ENCODE results near the gene INPP5D. TPM values are rescaled to one million over a fixed set of nuclear protein-coding genes. Genes with fewer than 3 reads are reported as not detected.
A peak's percentile ranks its signal among the peaks of the same experiment; 100 is the strongest.
"Not testable (repeated sequence)": the region's sequence is repeated elsewhere in the genome, so short reads cannot be mapped to it uniquely, and the experiment has no call there.

INPP5D gene
- total RNA-seq, 1 donor from 2014 or later, result 5.0 TPM

GRCh38 chr2:233112776-233113452, 52.8 kb downstream of the INPP5D start:
- DNase-seq (ENCODE audit: low spot score) (no peak), ATAC-seq (no peak)

DNA sequence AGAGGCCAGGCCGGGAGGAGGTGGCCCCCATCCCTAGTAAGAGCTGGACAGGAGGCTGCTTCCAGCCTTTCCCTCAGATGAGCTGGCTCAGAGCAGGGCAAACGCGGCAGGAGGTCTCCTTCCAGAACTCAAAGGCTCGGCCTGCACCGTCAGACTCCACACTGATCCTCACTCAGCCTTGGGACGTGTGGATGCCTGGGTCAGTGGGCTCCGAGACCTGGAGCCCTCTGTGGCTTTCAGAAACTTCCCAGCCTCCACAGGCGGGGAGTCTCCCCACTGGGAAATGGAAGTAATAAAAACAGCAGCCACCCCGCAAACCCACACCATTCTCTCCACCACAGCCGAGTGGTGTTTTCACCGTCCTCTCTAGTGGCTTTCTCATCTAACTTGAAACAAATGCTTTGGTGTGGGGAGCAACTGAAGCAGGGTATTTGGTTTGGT, 54.3 kb downstream of the INPP5D start:
- ATAC-seq (no peak), DNase-seq (ENCODE audit: low spot score) (no peak)

- DNase-seq (ENCODE audit: low spot score) (no peak), ATAC-seq (no peak)
These were observed 55.0 kb downstream of the INPP5D start for GRCh38 chr2:233115121-233115520.

DNA sequence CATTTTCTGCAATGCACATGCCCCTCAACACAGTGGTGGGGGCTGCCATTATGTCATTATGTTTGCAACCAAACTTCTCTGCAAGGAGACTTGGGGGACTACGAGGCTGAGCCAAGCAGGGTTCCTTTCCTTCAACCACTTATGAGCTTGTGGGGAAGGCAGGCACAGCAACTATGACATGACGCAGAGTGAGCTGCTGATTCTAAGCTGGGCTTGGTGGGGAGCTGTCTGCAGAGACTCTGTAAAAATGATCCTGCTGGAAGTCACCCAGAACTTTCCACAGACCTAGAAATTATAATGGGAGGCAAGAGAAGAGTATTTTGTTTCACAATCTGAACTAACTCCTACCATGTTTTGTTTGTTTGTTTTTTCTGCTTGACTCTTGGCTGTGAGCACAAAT, 55.6 kb downstream of the INPP5D start:
- DNase-seq (ENCODE audit: low spot score) (no peak), ATAC-seq (no peak)

- DNase-seq (ENCODE audit: low spot score), result no peak
- peak; percentile 20 for ATAC-seq
These were observed 56.8 kb downstream of the INPP5D start for GRCh38 chr2:233116946-233117345.

DNA sequence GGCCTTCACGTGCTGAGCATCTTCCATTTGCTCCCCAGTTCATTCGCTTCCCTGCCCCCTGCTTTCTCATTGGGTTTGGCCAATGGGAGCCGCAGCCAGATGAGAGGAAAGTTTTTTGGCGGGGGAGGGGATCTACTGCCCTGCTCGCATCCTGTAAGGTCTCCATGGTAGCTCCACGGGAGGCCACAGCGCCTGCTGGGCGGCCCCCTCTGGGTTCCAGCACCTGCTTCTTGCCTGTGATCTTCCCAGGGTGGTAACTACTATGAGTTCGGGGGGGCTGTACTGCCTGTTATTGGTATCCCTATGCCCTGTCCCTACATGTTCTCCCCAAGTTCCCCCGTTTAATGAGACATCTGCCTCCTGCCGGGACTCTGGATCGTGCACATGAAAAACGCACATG, 57.2 kb downstream of the INPP5D start:
- no peak for DNase-seq (ENCODE audit: low spot score)
- ATAC-seq, result no peak

DNA sequence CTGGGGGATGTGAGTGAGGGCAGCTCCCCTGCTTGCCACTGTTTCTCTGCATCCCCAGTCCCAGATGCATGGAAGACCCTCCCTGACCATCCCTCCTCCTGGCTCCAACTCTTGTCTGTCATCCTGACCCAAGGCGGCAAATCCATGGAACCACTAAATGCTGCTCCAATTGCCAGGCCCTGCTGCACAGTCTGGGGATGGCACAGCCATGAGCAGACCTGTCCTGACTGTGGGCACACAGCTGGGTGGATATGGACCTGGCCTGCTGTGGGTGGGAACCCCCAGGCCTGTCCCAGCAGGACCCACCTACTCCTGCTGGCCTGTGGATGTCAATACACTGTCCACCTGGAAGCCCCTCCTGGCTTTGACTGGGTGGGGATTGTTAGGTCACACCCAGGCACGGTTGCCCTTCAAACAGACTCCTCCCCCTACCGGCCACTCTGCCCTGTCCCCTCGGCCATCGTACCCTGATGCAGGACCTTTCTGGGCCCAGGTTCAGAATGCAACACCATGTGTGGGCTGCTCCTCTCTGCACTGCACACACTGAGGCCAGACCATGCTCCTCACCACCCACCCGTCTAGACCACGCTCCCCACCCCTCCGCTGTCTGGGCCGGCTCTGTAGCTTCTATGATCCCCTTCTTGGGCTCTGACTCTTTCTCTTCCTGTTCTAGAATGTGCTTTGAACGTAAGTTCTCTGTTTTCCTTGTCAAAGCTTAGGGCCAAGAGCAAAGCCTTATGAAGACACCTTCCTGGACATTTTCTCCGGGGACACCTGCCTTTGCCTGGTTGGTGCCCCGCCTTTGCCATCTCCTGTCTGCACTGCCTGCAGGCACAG, 57.9 kb downstream of the INPP5D start:
- DNase-seq (ENCODE audit: low spot score) (no peak), ATAC-seq (no peak)

- DNase-seq (ENCODE audit: low spot score), result no peak
- ATAC-seq, result no peak
These were observed 58.5 kb downstream of the INPP5D start for GRCh38 chr2:233118648-233119000.

DNA sequence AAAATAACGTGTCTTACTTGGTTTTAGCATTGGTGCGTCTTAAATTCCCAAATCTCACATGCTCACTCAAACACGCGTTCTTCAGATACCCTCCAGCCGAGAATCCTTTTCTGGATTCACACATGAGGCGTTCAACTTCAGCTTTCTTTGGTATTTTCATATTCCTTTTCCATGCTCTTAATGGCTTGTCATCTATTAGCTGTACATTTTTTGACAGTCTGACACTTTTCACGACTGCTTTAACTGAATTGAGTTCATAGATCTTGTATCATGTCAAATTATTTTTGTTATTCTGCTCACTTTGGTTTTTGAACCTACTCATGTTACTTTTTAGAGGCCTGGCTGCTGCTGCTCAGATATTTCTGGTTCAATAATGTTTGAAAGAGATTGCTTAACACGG, 59.0 kb downstream of the INPP5D start:
- ATAC-seq (no peak), DNase-seq (ENCODE audit: low spot score) (no peak)

GRCh38 chr2:233119806-233120205, 59.7 kb downstream of the INPP5D start:
- ATAC-seq (no peak), DNase-seq (ENCODE audit: low spot score) (no peak)

- DNase-seq (ENCODE audit: low spot score), result no peak
- ATAC-seq, result no peak
These were observed 60.3 kb downstream of the INPP5D start for GRCh38 chr2:233120459-233120858.

- no peak for ATAC-seq
These were observed 61.7 kb downstream of the INPP5D start for GRCh38 chr2:233121856-233122255.

DNA sequence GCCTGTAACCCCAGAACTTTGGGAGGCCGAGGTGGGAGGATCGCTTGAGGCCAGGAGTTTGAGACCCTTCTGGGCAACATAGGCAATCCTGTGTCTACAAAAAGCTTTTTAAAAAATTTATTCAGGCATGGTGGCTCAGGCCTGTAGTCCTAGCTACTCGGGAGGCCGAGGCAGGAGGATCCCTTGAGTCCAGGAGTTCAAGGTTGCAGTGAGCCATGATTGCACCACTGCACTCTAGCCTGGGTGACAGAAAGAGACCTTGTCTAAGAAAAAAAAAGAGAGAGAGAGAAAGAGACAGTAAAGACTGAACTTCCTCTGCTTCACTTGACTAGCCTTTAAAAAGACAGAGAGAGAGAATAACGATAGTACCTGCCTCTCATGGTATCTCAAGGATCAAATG, 62.4 kb downstream of the INPP5D start:
- no peak for DNase-seq (ENCODE audit: low spot score)
- no peak for ATAC-seq

More at GRCh38 chr2:233121856-233122255, 61.7 kb downstream of the INPP5D start:
- DNase-seq (ENCODE audit: low spot score), result no peak

GRCh38 chr2:233123576-233123975, 63.4 kb downstream of the INPP5D start:
- ATAC-seq, result not testable (repeated sequence)

DNA sequence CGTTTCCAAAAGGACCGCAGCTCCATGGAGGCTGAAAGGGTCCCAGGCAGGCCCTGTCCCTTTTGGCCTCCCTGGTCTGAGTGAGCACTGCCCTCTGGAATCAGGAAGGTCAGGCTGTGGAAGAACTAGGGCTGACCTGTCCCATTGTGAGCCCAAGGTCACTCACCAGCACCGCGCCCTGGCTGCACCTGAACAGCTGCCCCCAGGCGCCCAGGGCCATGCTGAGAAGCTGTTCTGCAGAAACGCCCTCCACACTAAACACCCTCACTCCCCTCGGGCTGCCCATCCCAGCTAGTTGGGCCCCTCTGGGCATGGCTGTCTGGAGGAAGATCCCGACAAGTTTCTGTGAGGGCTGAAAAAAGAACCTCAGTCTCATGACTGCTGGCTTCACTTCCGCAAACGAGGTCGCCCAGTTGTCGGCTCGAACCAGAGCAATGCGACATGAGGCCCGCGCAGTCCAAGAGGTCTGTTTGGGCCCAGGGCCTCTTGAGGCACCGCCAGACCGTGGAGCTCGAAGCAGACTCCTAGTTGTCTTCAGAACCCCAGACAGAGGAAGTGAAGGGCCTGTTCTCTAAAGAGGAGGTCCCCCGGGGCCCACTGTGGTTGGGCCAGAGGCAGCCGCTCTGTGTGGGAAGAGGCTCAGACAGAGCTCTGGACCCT, 64.4 kb downstream of the INPP5D start:
- DNase-seq (ENCODE audit: low spot score) (no peak), ATAC-seq (peak; percentile 49)

More at GRCh38 chr2:233123576-233123975, 63.4 kb downstream of the INPP5D start:
- DNase-seq (ENCODE audit: low spot score), result not testable (repeated sequence)

GRCh38 chr2:233125455-233126065, 65.4 kb downstream of the INPP5D start:
- no peak for ATAC-seq
- DNase-seq (ENCODE audit: low spot score), result no peak

- ATAC-seq (no peak), DNase-seq (ENCODE audit: low spot score) (no peak)
These were observed 69.3 kb downstream of the INPP5D start for GRCh38 chr2:233129351-233129978.

DNA sequence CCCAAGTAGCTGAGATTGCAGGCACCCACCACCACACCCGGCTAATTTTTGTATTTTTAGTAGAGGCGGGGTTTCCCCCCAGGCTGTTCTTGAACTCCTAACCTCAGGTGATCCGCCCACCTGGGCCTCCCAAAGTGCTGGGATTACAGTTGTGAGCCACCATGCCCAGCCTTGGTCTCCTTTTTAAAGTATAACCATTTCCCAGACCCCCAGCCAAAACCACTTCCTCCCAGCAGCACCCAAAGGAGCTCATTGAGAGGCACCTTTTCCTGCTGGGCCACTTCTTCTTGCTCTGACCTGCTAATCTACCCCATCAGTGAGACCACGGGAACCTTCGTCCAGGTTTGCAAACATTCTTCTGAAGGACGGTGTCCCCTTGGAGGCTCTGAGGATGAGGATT, 69.9 kb downstream of the INPP5D start:
- DNase-seq (ENCODE audit: low spot score) (no peak), ATAC-seq (no peak)

GRCh38 chr2:233130481-233131020, 70.4 kb downstream of the INPP5D start:
- no peak for ATAC-seq
- DNase-seq (ENCODE audit: low spot score), result no peak

DNA sequence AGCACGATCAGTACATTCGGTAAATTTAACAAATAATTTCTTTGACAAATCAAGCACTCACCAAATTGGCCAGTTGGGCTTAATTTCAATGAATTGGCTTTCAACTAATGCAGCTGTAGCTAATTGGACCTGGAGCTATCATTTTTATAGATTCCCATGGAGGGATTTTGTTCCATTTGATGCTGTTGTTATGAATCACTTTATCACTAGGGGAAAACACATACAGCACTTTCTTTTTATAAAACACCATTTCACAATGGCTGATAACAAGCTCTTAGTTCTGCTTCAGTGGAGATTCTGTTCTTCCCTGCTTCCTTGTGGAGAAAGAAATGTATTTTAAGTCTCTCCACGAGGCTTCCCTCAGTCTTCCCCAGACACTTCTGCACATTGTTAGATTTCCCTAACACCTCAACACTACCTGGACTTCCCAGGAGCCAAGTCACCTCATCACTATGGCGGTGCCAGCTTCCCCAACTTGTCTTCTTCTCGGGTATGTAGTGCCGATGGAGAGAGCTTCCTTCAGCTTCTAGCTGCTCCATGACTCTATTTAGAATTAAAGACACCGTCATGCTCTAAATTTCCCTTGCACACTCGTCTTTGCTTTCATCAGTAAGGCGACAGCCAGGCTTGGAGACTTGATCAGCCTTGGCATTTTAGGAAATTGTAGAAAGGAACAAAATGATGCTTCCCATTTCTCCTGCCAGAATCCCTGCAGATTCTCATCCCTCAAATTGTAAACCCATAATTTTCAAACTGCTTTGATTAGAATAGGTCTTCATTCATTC, 72.0 kb downstream of the INPP5D start:
- no peak for ATAC-seq
- no peak for DNase-seq (ENCODE audit: low spot score)
